ENCODE data around the gene CAMTA1. TPM values are rescaled to one million over a fixed set of nuclear protein-coding genes. Genes with fewer than 3 reads are reported as not detected.

The CAMTA1 gene
- total RNA-seq, 1 experiment from 2014 or later: 69.0 TPM

DNA sequence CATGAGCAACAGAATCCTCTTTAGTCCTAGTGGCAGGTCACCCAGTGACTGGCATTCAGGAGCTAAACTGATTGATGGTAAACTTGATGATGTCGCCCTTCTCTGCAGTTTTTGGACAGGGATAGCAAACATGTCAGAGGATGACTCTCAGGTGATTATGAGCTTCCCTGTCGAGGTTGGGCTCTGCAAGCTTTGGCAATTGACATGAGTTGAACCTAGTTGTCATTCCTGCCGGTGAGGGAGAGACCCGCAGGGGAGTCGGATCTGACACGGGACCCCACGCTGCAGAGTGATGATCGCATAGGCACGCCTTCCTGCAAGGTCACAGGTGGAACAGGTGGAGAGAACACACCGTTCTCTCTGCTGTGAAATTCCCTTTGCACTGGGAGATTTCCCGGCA, 547.8 kb downstream of the CAMTA1 start:
- DNase-seq (ENCODE audit: low read depth): no peak

DNA sequence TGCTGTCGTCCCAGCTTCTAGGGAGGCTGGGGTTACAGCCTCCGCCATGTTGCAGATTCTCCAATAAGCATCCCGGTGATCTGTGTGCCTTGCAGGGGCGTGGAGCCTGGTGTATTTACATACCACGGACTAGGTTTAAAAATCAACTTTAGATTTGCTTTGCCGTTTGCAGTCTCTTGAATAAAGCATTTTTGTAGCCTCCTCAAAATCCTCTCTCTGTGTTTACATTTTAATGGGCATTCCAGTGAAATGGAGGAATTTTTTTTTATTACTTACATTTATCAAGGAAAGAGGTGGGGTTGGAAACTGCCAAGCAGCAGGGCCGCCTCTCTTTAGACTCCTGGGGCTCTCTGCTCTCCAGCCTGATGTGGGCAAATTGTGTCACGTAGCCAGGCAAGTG, 548.4 kb downstream of the CAMTA1 start:
- no peak for DNase-seq (ENCODE audit: low read depth)

DNA sequence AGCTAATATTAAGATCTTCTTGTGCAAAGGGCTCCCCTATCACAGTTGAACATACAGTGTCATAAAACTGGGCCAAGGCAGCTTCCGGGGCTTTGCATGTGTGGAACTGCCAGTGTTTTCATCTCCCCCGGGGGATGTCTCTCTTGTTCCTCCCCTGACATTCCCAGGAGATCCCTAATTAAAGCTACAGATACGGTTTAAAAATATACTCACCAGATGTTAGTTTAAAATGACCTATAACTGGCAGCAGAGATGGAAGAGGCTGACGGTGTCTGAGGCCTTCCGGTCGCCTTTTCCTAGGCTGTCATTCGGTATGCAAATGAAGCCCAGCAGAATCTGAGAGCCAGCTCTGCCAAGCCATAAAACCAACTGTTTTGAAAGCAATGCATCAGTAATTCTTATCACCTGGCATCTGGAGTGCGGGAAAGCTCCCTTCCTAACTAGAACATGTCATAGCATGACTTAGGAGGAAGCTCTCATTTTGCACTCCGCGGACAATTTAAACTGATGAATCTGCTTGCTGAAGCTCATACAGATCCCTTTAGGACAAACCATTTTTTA, 549.3 kb downstream of the CAMTA1 start:
- DNase-seq (ENCODE audit: low read depth): peak; percentile 56

DNA sequence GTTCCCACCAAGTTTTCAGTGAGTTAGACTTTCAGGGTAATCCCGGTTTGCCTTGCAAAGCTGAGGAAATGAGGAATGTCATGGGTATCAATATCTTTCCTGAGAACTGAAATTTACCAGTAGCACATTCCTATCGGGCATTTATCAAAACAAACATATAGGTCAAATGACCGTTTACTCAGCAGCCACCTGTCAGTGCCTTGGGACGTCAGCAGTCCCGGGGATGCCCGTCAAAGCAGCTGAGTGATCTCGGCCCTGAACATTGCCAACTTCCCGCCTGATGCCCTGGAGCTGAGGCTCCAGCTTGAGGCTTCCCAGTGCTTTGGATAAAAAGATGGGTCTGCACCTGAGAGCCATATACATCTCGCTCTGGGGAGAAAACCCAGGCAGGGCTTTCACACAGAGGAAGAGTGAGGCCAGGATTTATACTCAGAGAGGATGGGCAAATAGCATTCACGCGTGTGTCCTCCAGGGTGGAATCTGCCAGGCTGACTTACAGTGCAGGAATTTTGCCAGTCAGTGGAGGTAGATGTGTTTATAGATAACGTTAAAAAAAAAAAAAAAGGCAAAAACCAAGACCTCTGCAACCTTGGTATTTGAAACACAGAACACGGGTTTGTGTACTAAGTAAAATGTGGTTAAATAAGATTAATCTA, 550.1 kb downstream of the CAMTA1 start:
- DNase-seq (ENCODE audit: low read depth): peak; percentile 75

DNA sequence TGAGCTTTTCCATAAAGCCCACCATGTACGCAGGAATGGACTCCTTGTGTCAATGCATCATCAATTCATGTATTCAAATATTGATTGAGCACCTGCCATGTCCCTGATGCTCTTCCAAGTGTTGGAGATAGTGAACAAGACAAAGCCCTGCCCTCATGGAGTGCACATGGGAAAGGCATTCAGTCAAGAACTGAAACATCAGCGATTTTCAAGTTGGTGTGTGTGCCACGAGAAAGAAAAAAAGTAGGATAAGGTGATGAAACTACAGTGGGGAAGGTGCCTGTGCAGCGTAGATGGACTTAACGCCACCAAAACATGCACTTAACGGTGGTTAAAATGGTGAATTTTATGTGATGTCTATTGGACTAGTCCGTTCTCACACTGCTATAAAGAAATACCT, 553.2 kb downstream of the CAMTA1 start:
- no peak for DNase-seq (ENCODE audit: low read depth)

DNA sequence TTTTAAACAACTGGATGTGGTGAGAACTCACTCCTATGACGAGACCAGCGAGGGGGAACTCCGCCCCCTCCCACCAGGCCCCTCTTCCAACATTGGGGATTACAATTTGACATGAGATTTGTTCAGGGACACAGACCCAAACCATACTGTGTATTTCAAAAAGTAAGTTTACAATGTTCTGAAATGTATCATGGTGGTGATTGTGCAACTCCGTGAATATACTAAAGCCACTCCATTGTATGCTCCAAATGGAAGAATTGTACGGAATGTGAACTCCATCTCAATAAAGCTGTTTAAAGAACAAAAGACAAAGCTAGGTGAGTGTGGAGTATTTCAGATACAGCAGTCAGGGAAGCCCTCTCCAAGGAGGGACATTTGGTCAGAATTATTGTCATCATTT, 553.8 kb downstream of the CAMTA1 start:
- no peak for DNase-seq (ENCODE audit: low read depth)

DNA sequence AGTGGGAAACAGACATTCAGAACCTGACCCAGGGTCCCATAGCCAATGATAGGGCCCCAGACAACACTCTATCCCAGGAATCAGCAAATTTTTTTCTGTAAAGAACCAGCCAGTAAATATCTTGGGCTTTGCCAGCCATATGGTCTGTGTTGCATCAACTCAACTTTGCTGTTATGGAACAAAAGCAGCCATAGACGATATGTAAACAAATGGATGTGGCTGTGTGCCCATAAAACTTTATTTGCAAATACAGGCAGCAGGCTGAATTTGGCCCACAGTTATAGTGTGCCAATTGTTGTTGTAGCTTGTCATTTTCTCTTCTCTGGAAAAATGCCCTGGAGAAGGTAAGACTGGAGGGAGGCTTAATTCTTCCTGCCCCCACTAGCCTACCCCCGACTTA, 554.7 kb downstream of the CAMTA1 start:
- DNase-seq (ENCODE audit: low read depth): no peak

DNA sequence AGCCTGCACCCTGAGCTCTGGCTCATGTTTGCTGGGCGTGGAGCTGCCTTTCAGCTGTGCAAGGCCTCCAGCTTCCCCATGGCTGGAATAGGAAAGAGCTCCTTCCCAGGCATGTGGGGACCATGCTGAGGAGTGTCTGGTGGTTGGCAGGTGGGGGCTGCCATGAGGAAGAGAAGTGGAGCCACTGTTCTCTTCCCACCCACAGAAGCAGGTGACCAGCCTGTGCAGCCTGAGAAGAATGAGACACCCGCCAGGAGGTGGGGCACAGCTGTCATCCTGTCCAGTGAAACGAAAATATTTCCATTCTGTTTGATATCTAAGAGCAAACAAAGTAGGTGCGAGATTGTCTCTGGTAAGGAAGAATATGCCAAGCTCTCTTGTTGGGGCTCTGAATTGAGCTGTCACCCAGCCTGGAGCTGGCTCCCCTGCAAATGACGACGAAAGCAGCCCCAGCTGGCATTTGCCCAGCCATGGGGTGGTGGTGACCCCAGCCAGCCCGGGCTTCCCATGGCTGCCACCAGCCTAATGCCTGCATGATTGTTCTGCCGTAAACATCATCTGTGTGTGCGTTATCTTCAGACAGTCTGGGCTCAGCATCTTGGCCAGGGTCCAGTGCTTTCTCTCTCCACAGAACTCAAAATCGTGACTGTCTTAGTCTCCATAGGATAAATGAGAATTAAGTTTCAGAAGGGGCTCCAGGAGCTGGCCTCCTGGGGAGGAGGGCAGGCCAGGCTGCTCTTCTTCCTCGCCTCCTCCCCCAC, 556.1 kb downstream of the CAMTA1 start:
- peak; percentile 58 for DNase-seq (ENCODE audit: low read depth)

DNA sequence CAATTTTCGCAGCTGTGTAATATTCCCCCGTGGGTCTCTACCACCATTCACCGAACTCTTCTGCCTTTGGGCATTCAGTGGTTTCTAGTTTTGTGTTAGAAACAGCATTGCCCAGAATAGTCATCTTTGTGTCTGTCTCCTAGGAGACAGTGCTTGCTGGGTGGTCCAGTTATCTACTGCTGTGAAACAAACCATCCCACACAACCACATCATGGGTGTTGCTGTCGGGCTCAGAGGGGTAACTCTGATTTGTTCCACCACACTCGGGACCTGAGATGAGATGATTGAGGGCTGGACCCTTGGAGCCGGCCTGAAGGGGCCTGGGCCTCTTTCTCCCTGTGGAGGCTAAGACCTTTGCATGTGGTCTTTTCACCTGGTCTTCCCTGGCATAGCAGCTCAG, 558.6 kb downstream of the CAMTA1 start:
- no peak for DNase-seq (ENCODE audit: low read depth)

DNA sequence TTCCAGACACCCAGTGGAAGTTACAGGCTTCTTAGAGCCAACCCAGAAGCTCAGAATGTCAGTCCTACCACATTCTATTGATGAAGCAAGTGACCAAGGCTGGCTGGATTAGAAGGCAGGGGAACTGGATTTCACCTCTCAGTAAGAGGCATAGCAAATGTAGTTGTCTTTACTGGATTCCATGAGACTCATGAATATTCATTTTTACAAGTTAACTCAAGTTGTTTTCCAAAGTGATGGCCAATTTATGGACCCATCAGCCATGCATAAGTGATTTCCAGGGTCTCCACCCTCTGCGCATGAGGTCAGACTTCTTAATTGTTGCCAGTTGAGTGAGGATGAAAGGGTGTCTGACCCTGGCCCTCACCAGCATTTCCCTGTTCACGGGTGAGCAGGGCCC, 559.0 kb downstream of the CAMTA1 start:
- DNase-seq (ENCODE audit: low read depth): no peak

DNA sequence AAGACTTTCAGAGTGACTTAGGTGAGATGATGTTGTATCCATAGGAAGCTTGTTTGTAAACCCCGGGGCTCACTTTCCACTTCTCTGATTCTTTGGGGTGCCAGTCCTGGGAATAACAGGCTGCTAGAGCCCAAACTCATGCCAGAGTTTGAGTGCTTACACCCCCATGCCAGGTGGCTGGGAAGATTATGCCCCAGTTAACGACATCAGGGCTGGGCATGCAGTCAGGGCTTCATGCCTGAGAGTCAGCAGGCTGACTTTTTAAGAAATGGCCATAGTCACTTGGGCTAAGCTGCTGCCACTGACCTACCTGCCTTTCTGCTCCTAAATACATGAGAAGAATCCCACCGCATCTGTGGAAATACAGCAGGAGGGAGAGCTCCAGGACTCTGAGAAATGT, 560.3 kb downstream of the CAMTA1 start:
- no peak for DNase-seq (ENCODE audit: low read depth)

DNA sequence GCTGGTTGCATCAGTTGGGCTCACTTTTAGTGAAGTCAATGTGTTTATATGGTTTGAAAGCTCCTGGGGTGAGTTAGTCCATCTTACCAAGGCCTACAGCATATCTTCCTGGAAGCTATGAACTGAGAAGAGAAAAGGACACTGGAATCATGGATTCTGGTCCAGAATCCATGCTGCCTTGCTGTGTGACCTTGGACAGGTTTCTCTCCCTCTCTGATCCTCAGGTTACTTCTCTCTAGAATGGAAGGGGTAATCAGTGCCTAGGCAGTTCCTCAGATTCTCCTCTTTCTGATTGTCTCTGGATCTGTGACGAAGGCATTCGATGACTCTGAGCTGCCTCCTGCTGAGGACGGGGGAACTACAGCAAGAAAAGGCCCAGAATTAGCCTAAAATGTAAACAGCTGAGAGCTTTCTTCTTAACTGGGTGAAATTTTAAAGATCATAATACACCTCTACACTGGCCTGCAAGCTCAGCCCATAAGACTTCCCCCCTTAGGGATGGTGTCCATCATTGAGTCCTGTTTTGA, 560.9 kb downstream of the CAMTA1 start:
- no peak for DNase-seq (ENCODE audit: low read depth)

DNA sequence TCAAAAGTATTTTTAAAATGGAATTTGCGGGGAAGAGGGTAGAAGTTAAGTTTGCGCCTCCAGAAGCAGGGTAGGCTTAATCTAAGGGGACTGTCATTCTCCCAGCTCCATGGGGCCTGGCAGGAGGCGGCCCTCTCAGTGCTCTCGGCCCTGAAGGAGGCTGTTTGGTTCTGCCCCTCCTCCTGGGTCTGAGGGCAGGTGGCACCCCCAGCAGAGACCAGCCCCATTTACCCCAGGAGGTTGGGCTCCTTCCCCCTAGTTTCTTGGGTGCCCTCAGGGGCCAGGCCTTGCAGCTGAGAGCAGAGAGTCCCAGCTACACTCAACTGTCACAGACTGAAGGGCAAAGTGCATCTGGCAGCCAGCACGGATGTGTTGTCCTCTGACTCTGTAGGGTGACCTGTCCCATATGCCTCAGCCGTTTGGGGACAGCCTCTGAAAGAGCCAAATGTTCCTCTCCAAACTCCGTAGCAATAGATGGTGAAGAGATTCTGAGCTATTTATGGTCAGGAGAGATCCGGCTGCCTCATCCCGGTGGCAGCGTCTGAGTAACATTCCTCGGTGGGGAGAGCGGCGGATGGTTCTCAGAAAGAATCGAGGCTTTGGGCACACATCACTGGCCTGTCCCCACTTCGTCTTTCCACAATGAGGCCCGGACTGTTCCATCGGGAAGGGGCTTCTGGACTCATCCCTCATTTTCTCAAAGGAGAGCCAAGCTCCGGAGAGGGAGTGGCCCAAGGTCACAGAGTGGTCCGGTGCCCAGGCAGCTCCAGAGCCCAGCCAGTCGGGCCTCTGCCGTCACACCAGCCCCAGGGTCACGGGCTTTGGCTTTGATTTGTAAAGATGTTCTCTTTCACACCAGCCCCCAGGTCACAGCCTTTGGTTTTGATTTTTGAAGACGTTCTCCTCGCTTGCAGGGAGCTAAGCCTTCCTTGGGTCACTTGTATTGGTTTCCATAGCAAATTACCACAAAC, 561.6 kb downstream of the CAMTA1 start:
- DNase-seq (ENCODE audit: low read depth): no peak

DNA sequence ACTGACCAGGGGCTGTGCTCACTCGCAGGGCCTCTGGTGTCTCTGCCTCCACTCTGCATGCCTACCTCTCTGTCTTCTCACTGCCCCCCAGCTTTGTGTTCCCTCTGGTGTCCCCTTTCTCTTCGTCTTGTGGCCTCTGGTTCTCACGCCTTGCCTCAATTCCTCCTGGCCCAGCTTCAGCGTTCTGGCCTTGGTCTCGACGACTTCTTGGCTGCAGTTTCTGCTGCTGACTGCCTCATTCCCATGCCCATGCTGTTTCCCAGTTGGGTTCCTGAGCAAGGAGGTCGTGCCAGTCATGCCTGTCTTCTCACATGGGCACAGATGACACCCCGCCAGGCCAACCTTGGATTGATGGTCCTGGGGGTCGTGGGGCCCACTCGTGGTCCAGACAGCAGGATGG, 562.8 kb downstream of the CAMTA1 start:
- no peak for DNase-seq (ENCODE audit: low read depth)

DNA sequence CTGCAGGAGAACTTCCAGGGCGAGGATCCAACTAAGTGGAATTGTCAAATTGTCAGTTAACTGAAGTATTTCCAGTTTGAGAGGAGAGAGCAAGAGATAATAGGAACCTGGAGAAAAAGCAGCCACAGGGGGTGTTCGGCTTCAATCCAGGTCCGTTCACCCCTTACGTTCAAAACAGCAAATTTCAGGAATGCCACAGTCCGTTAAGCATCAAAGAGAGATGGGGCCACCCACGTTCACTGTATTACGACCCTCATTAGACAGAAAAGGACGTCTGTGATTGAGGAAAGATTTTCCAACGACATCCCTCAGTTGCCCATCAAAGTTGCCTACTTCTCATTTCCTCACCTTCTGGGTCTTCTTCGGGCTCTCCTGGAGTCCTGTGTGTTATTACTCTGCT, 563.3 kb downstream of the CAMTA1 start:
- DNase-seq (ENCODE audit: low read depth): no peak

DNA sequence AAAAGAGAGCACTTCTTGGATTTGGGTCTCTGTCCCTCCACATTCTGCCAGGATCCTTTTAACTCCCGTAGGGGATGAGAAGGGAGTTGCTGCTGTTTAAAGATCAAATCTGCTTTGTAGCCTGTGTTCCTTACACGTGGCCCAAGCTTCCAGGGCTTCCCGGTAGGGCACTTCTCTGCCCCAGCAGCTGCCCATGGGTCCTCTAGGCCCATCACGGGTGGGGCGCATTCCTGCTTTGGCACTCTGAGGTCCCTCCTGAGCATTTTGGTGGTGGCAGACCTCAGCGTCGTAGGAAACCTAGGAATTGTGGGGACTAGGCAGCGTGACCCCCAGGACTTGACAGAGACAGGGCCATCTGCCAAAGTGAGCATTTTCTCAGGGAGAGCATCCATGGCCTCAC, 565.5 kb downstream of the CAMTA1 start:
- no peak for DNase-seq (ENCODE audit: low read depth)

DNA sequence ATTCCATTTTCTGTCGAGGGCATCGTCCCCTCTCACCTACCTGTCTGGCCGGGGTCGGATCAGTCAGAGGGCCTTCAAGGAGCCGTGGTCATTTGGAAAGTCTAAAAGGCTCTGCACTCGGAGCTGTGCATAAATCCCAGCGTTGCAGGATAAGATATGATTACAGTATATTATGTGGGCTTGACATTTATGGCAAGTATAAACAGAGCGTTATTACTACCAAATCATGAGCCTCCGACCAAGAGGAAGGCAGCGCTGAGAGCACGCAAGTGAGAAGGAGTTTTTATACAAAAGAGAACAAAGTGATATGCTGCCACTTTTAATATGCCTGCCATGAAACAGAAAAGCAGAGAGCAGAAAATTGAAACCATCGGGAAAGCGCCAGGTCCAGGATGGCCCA, 566.4 kb downstream of the CAMTA1 start:
- DNase-seq (ENCODE audit: low read depth): no peak

DNA sequence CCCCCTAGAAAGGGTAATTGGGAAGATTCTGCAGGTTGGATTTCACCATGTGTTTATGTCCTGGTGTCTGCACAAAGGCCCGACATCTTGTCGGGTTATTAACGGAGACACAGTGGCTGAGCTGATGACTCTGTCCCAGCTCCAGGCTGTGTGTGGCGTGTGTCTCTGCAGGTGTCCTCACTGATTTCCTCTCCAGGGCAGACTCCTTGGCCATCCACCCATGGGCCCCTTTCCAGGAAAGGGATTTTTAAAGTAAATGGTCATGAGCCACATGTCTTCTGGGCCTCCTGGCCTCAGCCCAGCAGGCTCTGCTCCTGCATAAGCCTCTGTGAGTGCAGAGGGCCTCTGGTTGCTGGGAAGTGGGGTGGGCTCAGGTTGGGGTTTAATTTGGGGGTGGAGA, 567.1 kb downstream of the CAMTA1 start:
- no peak for DNase-seq (ENCODE audit: low read depth)

DNA sequence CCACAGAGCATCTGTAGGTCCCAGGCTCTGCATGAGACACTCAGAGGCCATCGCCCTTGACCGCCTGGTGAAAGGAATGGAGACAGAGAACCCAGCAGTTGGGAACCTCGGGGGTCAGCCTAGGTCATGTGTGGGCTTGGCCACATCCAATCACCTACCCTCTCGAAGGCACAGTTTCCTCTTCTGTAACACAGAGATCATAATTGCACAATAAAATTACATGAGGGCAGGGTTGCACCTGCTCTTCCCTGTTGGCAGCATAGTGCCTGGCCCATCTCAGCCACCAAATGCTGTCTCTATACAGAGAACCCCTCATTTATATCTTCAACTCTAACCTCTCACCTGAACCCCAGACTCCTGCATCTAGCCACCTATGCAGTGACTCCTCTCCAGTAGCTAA, 567.7 kb downstream of the CAMTA1 start:
- no peak for DNase-seq (ENCODE audit: low read depth)

DNA sequence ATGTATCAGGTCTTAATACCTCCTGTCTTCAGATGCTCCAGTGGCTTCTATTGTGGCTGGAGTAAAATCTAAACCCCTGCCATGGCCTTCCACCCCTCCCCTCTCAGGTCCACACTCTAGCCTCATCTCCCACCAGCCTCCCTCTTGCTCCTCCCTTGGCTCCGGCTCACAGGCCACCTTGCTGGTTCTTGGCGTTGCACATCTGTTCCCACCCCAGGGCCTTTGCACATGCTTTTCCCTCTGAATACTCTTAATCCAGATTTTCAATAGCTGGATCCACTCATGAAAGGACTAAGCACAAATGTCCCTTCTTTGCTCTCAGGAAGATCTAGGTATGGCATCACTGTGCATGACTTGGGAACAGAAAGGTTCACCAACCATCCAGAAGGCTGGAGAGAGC, 570.4 kb downstream of the CAMTA1 start:
- no peak for DNase-seq (ENCODE audit: low read depth)

DNA sequence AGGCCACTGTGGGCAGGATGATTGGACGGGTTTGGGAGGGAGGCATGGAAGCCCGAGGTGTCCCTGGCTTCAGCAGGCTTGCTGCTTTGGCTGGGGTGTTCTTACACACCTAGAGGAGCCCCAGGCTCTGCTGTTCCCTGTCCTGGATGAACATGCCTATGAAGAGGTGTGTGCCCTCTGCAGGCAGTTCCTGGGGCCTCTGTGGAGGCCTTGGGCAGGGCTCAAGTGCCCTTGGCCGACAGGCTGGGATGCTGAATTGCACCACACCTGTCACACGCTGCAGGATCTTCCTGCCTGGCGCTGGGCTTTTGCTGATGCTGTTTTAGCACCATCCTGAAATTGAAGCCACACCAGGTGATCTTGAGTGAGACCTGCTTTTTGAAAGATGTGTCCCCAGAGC, 570.8 kb downstream of the CAMTA1 start:
- DNase-seq (ENCODE audit: low read depth): no peak

DNA sequence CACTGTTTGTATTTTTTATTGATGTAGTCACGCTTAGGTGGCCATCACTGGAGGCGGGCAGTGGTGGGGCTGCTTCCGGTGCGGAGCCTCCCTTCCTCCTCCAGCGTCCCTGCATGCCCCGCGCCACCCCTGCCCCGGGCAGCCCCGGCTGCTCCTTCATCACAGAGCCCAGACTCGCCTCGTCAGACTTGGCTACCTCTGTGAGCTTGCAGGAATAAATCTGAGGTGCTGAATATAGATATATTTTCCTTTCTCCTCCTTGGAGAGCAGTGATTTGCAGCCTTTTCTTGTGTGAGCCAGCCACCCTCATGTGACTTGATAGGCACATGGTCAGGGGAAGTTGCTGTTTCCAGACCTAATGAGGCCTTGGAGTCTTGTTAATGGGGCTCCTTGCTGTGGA, 573.2 kb downstream of the CAMTA1 start:
- DNase-seq (ENCODE audit: low read depth): no peak

Measured in LHCN-M2 (cell line).